T-helper 2 cell treated with Interferon-gamma antibody and Interleukin-4, amounts not matched to agents 100 ng/mL and 5 ng/mL, for 36 hours (primary cell): Measurements from ENCODE around the gene SLC46A3. TPM values are rescaled to one million over a fixed set of nuclear protein-coding genes. Genes with fewer than 3 reads are reported as not detected.

ENCODE experiments used
- total RNA-seq: library from RNA; stranded (reverse); gene quantifications from 2 replicates; pipeline ENCODE4 v1.2.3, GENCODE V29; 2022

SLC46A3 gene
- total RNA-seq, 1 donor from 2014 or later, result 10.5 TPM

Other genes starting within 250 kb of the SLC46A3 start
- gene FLT1, start 223.8 kb downstream of the SLC46A3 start, total RNA-seq, result 0.82 and 1.1 TPM in 2 replicates
- 98.4 and 104 TPM in 2 replicates for gene POMP, start 59.8 kb downstream of the SLC46A3 start, total RNA-seq
- not detected in 2 replicates for gene MTUS2, start 101.4 kb upstream of the SLC46A3 start, total RNA-seq